ENCODE results near the gene ARID3A. TPM values are rescaled to one million over a fixed set of nuclear protein-coding genes. Genes with fewer than 3 reads are reported as not detected.

Gene ARID3A
- total and polyA plus RNA-seq, 7 donors: 1.4 to 11.6 (median 3.7) TPM

DNA sequence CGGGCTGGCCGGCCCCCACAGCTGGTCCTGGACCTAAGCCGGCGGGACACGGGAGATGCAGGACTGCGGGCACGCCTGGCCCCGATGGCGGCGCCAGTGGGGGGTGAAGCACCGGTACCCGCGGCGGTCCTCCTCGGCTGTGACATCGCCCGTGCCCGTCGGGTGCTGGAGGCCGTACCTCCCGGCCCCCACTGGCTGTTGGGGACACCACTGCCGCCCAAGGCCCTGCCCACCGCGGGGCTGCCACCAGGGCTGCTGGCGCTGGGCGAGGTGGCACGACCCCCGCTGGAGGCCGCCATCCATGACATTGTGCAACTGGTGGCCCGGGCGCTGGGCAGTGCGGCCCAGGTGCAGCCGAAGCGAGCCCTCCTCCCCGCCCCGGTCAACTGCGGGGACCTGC, 77.4 kb downstream of the ARID3A start:
- H3K36me3 ChIP-seq: no peaks in the 10 kb centered on the region
- H3K27me3 ChIP-seq: peaks cover 24 to 53% (median 46%) of the 10 kb centered on the region in 3 donors

DNA sequence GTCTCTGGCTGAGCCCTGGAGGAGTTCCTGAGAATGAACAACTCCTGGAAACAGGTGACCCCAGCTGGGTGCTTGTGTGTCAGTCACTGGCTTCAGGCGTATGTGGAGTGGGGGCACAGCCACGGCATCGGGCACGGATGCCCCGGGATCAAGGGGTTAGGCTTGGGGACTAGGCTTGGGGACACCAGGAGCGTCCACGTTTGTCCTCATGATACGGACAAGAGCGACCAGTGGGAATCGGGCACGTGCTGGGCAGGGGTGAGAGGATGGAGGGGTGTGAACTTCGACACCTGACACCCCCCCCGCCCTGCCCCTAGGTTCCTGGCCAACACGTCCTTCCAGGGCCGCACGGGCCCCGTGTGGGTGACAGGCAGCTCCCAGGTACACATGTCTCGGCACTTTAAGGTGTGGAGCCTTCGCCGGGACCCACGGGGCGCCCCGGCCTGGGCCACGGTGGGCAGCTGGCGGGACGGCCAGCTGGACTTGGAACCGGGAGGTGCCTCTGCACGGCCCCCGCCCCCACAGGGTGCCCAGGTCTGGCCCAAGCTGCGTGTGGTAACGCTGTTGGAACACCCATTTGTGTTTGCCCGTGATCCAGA, 78.5 kb downstream of the ARID3A start:
- peaks cover 15 to 43% (median 36%) of the 10 kb centered on the region in 3 donors for H3K27me3 ChIP-seq
- whole genome bisulfite sequencing, 2 donors: 54 to 77% methylated on average over 32 of the region's 32 CpGs

More for the DNA sequence above, 77.4 kb downstream of the ARID3A start:
- peaks cover 0 to 20% (median 16%) of the 10 kb centered on the region in 4 donors for H3K4me1 ChIP-seq
- no peaks in the 10 kb centered on the region for H3K9me3 ChIP-seq
- intact Hi-C loops (cut with DNase I): no loop called here
- no peak overlapping the region for H3K27ac ChIP-seq
- WGBS, 2 donors: 82 to 89% methylated on average over 37 of the region's 37 CpGs
- TF ChIP-seq EP300 (IDR thresholded peaks at IDR 0.05): no peak
- no peak for DNase-seq
- H3K4me3 ChIP-seq: no peak overlapping the region

DNA sequence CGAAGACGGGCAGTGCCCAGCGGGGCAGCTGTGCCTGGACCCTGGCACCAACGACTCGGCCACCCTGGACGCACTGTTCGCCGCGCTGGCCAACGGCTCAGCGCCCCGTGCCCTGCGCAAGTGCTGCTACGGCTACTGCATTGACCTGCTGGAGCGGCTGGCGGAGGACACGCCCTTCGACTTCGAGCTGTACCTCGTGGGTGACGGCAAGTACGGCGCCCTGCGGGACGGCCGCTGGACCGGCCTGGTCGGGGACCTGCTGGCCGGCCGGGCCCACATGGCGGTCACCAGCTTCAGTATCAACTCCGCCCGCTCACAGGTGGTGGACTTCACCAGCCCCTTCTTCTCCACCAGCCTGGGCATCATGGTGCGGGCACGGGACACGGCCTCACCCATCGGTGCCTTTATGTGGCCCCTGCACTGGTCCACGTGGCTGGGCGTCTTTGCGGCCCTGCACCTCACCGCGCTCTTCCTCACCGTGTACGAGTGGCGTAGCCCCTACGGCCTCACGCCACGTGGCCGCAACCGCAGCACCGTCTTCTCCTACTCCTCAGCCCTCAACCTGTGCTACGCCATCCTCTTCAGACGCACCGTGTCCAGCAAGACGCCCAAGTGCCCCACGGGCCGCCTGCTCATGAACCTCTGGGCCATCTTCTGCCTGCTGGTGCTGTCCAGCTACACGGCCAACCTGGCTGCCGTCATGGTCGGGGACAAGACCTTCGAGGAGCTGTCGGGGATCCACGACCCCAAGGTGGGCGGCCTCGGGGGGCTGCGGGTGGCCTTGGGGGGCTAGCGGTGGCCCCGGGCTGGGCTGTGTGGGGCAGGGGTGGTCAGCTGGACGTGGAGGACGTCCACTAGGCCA, 79.2 kb downstream of the ARID3A start:
- no peak for DNase-seq
- Histone ChIP-seq H3K4me3 (no peak overlapping the region), H3K9me3 (no peaks in the 10 kb centered on the region), H3K27ac (no peak overlapping the region), H3K4me1 (peaks cover 0 to 21% (median 17%) of the 10 kb centered on the region in 4 donors), H3K36me3 (peaks cover 2 to 9% (median 4%) of the 10 kb centered on the region in 4 donors), H3K27me3 (peaks cover 12 to 36% (median 29%) of the 10 kb centered on the region in 3 donors)
- TF ChIP-seq POLR2AphosphoS5 (IDR thresholded peaks at IDR 0.05): no peak
- TF ChIP-seq, protein P1, sequence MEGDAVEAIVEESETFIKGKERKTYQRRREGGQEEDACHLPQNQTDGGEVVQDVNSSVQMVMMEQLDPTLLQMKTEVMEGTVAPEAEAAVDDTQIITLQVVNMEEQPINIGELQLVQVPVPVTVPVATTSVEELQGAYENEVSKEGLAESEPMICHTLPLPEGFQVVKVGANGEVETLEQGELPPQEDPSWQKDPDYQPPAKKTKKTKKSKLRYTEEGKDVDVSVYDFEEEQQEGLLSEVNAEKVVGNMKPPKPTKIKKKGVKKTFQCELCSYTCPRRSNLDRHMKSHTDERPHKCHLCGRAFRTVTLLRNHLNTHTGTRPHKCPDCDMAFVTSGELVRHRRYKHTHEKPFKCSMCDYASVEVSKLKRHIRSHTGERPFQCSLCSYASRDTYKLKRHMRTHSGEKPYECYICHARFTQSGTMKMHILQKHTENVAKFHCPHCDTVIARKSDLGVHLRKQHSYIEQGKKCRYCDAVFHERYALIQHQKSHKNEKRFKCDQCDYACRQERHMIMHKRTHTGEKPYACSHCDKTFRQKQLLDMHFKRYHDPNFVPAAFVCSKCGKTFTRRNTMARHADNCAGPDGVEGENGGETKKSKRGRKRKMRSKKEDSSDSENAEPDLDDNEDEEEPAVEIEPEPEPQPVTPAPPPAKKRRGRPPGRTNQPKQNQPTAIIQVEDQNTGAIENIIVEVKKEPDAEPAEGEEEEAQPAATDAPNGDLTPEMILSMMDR (IDR thresholded peaks at IDR 0.05): no peak
- no peak for TF ChIP-seq POLR2A (IDR thresholded peaks at IDR 0.05)
- TF ChIP-seq EP300 (IDR thresholded peaks at IDR 0.05): no peak
- intact Hi-C loops (cut with DNase I): no loop called here
- WGBS, 2 donors: 82 to 92% methylated on average over 70 of the region's 70 CpGs

More for the DNA sequence above, 78.5 kb downstream of the ARID3A start:
- Histone ChIP-seq H3K9me3 (no peaks in the 10 kb centered on the region), H3K36me3 (peaks cover 0 to 2% (median 0%) of the 10 kb centered on the region in 4 donors), H3K27ac (no peak overlapping the region), H3K4me1 (peaks cover 0 to 20% (median 16%) of the 10 kb centered on the region in 4 donors), H3K4me3 (no peak overlapping the region)
- intact Hi-C loops (cut with DNase I): no loop called here
- DNase-seq: no peak
- TF ChIP-seq, protein P1 (IDR thresholded peaks at IDR 0.05): no peak
- no peak for TF ChIP-seq POLR2A (IDR thresholded peaks at IDR 0.05)
- no peak for TF ChIP-seq EP300 (IDR thresholded peaks at IDR 0.05)
- no peak for TF ChIP-seq POLR2AphosphoS5 (IDR thresholded peaks at IDR 0.05)

DNA sequence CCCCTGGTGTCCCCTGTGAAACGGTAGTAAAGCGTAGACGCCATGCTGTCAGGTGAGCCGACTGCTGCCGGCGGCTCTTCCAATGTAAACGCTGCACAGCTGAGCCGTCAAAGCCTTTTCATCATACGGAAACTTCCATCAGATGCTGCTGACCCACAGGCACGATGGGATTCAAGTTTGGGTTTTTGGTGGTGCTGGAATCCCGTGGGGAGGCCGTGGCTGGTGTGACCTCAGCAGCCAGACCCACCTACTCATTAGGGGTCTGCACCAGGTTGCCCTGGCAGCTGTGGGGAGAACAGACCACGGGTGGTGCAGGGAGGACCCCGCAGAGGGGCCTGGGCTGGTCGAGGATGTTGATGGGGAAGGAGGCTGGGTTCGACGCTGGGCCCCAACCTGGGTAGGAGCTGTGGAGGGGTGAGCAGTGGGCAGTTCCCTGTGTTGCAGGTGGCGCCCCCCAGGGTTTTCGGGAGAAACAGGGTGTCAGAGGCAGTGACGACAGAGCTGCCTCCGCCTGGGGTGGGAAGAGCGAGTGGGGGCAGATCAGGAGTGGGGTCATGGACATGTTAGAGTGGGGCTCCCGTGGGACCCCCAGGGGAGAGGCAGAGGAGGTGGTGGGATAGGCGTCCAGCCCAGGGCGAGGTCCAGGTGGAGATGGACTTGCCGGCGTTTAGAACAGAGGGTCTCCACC, 81.0 kb downstream of the ARID3A start:
- H3K9me3 ChIP-seq: no peaks in the 10 kb centered on the region
- DNase-seq: no peak
- WGBS, 2 donors: 38 to 80% methylated on average over 27 of the region's 27 CpGs
- intact Hi-C loops (cut with DNase I): no loop called here
- peaks cover 0 to 12% (median under 1%) of the 10 kb centered on the region in 4 donors for H3K4me1 ChIP-seq
- H3K27ac ChIP-seq: no peak overlapping the region
- H3K36me3 ChIP-seq: peaks cover 20 to 27% (median 23%) of the 10 kb centered on the region in 4 donors
- TF ChIP-seq, protein P1 (IDR thresholded peaks at IDR 0.05): no peak
- no peak for TF ChIP-seq POLR2A (IDR thresholded peaks at IDR 0.05)
- TF ChIP-seq EP300 (IDR thresholded peaks at IDR 0.05): no peak
- TF ChIP-seq POLR2AphosphoS5 (IDR thresholded peaks at IDR 0.05): no peak
- H3K4me3 ChIP-seq: no peak overlapping the region
- H3K27me3 ChIP-seq: peaks cover 0 to 18% (median 13%) of the 10 kb centered on the region in 3 donors

Data from sigmoid colon (tissue), 7 donors.